CMK (cell line): ENCODE measurements around the gene AP1M1.
"Not testable (repeated sequence)": the region's sequence is repeated elsewhere in the genome, so short reads cannot be mapped to it uniquely, and the experiment has no call there.

ENCODE experiments used
- DNase-seq: peaks from one replicate; pipeline ENCODE4 v3.0.0-alpha.2; 2010; ENCODE audit warnings: low read depth

AP1M1 gene

DNA sequence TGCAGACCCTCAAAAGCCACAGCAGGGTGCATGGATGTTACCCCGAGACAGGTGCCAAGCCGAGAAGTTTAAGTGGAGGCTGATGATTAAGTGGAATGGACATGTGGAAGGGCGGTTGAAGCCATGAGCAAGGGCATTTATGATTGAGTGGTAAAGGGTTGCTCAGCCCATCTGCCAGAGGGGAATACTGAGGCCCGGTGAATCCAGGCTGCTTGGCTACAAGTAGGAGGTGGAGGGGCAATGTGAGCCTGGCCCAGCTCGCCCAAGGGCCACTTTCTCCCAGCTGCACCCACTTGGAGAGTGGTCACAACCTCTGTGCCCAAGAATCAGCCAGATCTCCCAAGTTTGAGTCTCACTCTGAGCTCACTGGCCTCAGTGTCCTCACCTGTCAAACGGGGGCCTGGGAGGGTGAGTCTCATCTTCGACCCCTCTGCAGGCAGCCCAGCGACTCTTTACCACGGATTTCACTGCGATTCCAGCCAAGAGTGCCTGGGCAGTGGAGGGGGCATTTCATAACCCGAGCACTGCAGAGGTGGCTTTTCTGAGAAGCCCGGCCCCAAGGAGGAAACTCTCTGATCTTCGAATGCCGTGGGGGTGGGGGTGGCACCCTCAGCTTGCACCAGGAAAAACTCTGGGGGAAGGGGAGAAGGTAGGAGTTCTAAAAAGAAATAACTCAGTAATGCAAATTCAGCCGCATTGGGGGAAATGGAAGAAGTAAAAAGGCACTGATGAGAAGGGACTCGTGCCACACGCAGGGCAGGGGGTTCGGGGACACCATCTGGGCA is 64.1 kb downstream of the AP1M1 start:
- no peak for DNase-seq

DNA sequence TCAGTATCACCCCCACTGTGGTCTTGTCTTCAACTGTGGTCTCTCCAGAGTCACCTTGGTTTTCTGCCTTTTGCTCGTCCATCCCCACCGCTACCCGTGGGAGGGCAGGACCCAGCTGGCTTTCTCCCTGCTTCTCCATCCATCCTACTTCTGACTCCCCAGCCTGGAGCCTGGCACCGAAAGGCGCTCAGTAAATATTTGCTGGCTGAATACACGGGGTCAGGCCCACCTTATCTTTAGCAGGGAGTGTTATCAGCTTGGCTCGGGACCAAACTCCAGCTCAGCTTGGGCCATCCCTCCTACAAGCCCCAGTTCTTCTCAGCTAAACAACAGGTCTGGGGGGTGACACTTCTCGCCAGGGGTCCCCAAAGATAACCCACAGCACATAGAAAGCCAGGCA is 64.9 kb downstream of the AP1M1 start:
- no peak for DNase-seq

DNA sequence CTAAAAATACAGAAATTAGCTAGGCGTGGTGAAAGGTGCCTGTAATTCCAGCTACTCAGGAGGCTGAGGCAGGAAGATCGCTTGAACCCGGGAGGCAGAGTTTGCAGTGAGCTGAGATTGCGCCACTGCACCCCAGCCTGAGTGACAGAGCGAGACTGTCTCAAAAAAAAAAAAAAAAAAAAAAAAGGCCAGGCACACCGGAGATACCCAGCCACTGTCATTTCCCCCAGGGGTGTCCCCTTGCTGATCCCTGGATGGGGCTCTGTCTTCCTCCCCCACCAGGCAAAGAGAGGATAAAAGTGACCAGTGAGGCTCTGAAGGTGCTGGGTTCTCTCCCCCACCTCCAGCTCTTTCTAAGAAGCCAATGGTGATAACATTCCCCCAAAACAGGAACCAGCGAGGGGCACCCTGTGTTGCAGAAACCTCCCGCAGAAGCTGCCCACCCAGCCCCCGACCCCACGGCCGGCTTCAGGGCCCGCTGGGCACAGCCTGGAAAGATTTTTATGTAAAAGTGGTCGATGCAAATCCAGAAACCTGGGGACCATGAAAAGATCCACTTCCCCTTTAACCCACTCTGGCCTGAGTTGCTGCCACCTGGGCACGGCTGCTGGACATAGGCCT is 65.5 kb downstream of the AP1M1 start:
- no peak for DNase-seq

DNA sequence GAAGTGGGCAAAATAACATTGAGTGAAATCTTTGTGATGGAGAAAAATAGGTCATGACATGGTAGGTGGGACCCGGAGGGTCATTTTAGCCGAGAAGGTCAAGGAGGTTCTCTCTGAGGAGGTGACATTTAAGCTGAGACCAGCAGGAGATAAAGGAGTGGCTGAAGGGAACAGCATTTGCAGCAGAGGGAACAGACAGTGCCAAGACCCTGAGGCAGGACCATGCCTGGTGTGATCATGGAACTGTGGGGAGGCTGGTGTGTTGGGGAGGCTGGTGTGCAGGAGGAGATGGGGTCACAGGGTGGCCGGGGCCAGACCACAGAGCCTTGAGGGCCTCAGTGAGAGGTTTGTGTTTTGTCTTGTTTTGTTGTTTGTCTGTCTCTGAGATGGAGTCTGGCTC is 67.5 kb downstream of the AP1M1 start:
- no peak for DNase-seq

DNA sequence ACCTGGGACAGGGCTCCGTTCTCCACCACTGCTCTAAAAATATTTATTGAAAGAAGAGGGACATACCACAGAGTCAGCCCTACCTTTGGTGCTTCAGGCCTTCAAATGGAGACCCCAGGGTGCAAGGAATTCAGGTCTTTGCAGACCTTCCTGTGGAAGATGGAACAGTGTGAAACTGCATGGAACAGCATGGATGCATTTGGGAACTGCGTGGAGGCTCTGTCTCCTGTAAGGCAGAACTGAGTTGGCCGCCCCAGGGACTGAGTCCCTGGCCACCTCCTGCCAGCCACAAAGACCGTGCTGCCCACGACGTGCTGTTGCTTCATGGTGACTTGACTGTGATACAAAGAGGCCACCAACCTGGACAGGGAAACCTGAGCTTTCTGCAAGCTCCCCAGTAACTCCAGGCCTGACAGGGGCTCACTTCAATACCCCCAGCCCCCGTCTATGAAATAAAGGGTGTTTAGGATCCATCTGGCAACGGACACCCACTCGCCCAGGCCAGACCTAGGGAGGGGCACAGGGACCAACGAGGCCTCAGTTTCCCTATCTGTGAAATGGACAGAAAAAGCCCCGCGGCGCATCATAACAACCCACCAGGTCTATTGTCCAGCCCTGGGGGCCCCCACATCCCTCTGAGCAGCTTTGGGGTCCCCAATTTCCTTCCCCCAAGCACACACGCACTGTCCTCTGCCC is 68.3 kb downstream of the AP1M1 start:
- DNase-seq: no peak

DNA sequence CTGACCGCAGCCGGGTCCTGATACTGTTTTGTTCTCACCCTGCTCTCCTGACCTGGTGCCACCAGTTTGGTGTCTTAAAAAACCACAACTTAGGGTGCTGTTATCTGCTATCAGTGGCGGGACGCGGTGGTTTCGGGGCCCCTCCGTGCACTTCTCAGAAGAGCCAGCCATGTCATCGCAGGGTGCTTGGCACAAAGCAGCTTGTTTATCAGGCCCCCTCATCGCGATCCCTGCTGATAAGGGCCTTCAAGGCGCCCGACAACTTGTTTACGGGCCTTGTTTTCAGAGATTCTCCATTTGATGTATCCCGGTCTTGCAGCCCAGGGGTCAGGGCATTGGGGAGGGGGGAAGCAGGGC is 68.9 kb downstream of the AP1M1 start:
- no peak for DNase-seq

DNA sequence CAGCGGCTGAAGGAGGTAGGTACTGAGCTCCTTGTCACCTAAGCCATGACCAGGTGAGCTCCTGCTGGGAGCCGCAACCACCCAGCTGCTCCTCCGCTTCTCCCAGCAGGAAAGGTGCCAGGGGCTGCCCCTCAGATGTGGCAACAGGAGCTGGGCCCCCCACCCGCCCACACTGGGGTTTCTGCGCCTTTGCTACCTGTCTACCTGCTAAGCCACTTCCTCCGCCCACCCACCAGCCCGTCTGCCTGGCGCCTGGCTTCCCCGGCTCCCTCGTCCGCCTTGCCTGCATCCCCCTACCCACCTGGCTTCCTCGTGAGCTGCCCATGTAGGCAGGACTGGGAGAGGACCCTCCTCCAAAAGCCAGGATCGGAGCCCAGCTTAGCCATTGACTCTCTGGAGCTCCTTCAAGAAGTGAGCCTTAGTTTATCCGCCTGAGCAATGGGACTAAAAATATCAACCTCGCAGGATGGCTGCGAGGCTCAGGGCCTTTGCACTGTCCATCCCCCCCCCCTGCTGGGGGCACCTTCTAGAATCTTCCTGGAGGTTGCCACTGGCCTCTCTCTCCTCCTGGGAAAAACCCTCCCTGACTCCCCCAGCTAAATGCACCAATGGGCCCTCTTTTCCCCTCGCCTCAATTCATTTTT is 71.1 kb downstream of the AP1M1 start:
- DNase-seq: no peak

DNA sequence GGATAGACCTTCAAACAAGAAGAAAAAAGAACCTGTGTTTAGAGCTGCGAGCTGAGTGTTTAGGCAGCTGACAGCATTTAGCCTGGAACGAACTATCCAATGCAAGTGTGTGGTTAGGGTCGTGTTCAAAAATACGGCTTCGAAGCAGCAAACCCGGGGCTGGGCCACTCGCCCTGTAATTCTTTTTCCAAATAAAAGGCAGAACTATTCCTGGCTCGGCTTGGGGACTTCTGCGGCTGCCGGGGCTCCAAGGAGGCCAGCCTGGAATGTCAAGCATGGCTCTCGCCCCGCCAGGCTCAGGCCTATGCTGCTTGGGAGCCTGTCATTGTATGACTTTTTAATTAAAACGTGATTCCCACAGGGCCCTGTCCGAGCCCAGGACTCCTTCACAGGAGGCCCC is 75.2 kb downstream of the AP1M1 start:
- no peak for DNase-seq

DNA sequence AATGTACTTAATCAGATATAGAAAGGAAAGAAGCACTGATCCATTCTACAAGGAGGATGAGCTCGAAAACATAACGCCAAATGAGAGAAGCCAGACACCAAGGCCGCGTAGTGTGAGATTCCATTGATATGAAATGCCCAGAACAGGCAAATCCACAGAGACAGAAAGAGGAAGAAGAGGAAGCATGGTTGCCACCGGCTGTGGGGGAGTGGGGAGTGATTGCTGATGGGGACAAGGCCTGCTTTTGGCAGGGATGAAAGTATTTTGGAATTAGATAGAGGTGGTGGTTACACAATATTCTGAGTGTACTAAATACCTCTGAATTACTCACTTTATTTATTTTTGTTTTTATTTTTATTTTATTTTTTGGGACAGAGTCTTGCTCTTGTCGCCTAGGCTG is 76.7 kb downstream of the AP1M1 start:
- no peak for DNase-seq

DNA sequence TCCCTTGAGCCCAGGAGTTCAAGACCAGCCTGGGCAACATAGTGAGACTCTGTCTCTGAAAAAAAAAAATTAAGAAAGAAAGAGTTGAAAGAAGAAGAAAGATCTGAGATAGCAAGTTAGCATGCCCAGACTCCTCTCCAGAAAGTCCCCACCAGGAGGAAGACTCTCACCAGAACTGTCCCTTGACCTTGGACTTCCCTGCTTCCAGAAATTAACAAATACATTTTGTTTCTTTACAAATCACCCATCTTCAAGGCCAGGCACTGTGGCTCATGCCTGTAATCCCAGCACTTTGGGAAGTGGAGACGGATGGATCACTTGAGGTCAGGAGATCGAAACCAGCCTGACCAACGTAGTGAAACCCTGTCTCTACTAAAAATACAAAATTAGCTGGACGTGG is 82.6 kb downstream of the AP1M1 start:
- DNase-seq: no peak

DNA sequence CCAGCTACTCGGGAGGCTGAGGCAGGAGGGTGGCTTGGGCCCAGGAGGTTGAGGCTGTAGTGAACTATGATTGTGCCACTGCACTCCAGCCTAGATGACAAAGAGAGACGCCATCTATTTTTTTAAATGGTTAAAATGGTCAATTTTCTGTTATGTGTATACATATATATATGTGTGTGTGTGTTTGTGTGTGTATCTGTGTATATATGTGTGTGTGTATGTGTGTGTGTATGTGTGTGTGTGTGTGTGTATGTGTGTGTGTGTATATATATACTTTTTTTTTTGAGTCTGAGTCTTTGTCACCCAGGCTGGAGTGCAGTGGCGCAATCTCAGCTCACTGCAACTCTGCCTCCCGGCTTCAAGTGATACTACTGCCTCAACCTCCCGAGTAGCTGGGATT is 84.0 kb downstream of the AP1M1 start:
- DNase-seq: no peak

DNA sequence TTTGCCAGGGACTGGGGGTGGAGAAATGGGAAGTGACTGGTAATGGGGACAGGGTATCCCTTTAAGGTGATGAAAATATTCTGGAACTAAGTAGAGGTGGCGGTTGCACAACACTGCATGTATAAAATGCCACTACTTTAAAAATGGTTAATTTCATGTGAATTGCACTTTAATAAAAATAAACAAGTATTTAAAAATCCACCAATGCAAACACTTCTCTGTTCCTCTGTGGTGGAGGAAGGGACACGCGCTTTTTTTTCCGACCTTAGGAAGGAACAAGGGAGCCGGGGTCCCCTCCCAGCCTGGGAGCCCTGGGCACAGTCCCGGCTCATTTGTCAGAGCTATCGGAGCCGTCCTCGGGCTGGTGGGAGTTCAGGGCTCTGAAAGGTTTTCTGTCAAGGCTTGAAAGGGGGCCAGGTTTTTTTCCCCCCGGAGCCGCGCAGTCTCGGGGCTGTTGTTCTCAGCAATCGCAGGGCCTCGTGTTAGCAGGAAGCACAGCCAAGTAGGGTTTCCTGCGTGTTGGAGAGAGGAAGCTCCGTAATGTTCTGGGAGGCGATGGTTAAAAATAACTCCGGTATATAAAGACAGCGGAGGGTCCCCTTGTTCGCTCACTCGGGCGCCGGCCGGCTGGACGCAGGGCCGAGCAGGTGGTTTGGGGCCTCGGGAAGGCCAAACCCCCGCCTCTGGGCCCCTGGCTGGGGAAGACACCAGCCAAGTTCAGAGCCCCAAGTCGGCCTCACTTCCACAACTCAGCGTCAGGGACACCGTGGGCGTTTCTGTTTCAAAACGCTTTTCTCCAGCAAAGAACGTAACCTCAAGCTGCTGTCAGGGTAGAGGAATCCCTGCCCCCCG is 85.7 kb downstream of the AP1M1 start:
- no peak for DNase-seq

DNA sequence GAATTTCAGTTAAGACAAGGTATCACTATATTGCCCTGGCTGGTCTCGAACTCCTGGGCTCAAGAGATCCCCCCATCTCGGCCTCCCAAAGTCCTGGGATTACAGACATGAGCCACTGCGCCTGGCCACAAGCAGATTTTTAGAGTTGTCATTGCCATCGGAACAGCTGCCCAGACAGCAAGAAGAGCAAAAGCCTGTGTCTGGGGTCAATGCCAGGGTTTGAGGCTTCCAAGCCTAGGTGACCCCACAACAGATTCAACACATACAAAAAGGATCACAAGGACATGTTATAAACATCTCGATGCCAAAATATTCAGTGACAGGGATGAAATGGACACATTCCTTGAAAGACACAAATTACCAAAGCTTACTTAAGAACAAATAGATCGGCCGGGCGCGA is 86.8 kb downstream of the AP1M1 start:
- no peak for DNase-seq

DNA sequence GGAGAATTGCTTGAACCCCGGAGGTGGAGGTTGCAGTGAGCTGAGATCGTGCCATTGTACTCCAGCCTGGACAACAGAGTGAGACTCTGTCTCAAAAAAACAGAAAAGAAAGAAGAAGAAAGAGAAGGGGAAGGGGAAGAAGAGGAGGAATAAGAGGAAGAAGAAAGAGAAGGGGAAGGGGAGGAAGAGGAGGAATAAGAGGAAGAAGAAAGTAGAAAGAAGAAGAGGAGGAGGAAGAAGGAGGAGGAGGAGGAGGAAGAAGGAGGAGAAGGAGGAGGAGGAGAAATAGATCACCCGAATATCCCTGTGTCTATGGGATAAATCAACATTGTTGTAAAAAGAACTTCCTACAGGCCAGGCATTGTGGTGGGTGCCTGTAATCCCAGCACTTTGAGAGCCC is 87.4 kb downstream of the AP1M1 start:
- DNase-seq: not testable (repeated sequence)

DNA sequence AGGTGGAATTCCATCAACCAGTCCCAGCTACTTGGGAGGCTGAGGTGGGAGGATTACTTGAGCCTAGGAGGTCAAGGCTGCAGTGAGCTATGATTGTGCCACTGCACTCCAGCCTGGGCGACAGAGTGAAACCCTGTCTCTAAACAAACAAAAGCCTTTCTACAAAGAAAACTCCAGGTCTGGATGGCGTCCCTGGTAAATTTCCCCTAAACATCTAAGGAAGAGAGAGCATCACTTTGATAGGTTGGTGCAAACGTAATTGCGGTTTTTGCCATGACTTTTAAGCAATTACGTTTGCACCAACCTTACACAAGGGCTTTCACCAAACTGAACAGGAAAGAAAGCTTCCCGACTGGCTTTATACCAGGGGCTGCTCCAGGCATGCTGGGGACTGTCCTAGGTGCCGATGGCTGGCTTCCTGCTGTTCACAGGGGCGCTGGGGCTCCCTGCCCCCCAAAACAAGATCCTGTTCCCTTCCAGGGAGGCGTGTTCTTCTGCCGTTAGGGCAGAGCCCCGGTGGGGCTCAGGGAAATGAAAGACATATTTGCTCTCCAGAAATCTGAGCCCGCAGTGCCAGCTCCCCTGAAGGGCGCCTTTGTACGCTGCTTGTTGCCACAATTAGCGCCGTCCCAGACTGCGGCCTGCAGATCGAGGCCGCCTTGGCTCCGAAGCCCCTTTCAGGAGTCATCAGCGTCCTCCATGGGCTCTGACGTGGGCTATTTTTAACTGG is 88.2 kb downstream of the AP1M1 start:
- DNase-seq: no peak

DNA sequence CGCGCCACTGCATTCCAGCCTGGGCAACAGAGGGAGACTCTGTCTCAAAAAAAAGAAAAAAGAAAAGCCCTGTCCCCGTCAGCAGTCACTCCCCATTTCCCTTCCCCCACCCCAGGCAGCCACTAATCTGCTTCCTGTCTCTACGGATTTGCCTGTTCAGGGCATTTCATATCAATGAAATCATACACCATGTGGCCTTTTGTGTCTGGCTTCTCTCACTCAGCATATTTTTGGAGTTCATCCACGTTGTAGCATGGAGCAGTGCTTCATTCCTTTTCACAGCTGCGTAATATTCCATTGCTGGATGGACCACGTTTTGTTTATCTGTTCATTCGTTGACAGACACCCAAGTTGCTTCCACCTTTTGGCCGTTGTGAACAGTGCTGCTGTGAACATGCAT is 90.8 kb downstream of the AP1M1 start:
- no peak for DNase-seq

DNA sequence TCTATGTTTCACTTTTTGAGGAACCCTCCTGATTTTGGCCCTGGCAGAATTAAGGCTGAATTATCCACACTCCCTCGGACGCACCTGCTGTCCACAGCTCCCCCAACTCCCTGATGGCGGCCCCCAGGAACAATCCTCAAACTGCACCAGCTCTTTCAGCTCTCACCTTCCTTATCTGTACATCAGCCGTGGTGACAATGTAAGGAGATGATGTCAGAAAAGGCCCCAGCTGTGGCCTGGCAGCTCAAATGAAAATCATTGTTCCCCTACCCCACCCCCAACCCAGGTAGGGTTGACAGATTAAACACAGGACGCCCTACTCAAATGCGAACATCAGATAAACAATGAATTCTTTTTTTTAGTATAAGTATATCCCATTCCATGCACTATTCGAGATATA is 91.9 kb downstream of the AP1M1 start:
- DNase-seq: no peak

DNA sequence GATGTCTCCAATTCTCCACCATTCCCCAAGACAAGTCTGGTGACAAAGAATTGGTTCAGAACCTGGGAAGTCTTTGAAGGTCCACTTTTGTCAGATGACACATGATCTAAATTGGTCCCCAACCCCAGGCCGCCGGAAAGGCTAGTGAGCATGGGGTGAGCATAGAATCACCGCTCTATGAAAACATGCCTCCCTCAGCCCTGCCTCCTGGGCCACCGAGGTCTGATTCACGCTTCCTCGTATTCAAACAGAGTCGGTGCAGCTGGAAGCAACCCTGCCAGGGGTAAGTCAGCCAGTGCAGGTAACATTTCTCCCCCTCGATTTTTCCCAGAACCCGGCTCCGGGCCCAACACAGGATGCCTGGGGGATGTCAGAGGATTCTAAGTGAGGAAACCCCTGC is 93.0 kb downstream of the AP1M1 start:
- DNase-seq: no peak

DNA sequence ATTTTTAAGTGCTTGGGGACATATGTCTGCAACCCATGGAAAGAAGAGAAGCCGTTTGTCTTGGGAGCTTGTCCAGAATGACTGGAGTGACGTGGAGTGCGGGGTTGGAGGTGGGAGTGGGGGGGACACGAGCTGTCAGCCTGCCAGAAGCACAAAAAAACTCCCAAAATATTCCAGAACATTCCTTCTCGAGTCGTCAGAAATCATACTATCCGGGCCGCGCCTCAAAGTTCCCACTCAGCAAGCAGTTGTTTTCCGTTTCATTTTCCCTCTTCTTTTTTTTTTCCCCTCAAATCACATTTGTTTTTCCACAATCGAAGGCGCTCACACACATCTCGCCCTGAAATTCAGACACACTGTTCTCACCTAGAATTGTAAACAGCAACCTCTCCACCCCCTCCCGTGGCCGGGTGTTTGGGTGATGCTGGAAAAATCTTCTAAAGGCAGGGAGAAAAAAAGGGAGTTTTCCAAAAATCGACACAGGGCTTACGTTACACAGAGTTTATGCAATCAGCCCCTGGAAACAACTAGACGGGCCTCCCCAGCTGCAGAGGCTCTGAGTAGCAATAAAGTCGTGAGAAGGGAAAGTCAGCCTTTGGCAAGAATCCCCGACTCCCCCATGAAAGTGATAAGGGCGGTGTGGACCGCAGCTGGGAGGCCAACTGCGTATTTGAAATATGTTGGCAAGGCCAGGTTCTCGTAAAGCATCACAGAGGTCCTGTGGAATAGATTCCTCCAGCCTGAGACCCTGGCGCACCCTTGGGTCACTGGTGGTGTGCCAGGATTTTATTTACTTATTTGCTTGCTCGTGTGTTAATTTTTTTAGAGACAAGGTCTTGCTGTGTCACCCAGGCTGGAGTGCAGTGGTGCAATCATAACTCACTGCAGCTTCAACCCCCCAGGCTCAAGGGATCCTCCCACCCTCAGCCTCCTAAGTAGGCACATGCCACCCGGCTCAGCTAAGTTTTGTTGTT is 95.7 kb downstream of the AP1M1 start:
- no peak for DNase-seq

DNA sequence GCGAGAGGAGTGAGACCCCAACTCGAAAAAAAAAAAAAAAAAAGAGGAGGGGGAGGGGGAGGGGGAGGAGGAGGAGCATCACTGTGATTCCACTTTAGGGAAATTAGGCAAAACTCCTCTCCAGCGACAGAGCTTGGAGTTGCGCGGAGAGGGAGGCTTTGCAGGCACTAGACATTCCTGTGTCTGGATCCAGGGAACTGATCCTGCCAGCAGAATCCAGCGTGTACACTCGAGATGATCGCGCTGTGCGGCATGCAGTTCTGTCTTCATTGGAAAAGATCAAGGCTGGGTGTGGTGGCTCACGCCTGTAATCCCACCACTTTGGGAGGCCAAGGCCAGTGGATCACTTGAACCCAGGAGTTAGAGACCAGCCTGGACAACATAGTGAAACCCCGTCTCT is 97.3 kb downstream of the AP1M1 start:
- DNase-seq: no peak
